ENCODE results near the gene PAX5. TPM values are rescaled to one million over a fixed set of nuclear protein-coding genes. Genes with fewer than 3 reads are reported as not detected.

PAX5 gene
- total RNA-seq, 1 experiment from 2014 or later = 0.39 TPM

GRCh38 chr9:36959681-36960574, 74.1 kb downstream of the PAX5 start:
- Mint-ChIP-seq H3K4me1 (peaks cover 20 to 23% of the 10 kb centered on the region in 2 experiments), H3K36me3 (ENCODE audit: insufficient read depth in 1 of 3, low read depth in 3 of 3) (no peaks in the 10 kb centered on the region), H3K27me3 (ENCODE audit: low read depth) (peaks cover 12% of the 10 kb centered on the region), H3K9me3 (no peaks in the 10 kb centered on the region; a peak in 1 of 5 replicates), H3K27ac (no peak overlapping the region), H3K4me3 (no peak overlapping the region)
- Histone ChIP-seq H2BK5ac (ENCODE audit: insufficient read length, low read length) (no peak overlapping the region), H4K8ac (replicated peaks; ENCODE audit: insufficient read length, low read depth, low read length) (no peak overlapping the region), H3K4me1 (ENCODE audit: insufficient read depth, low read length) (peaks cover 3% of the 10 kb centered on the region; the same call in 1 of the 2 replicates), H3K79me1 (ENCODE audit: insufficient read depth, low read depth, low read length, poor library complexity, severe bottlenecking) (no peaks in the 10 kb centered on the region), H2BK12ac (ENCODE audit: insufficient read length, low read depth, low read length) (no peak overlapping the region), H2BK20ac (ENCODE audit: low read depth, low read length, poor library complexity, severe bottlenecking) (no peak overlapping the region), H3K27ac (ENCODE audit: insufficient read length, low read depth, low read length) (no peak overlapping the region), H3K79me2 (ENCODE audit: insufficient read depth, low read length) (no peaks in the 10 kb centered on the region), H4K5ac (ENCODE audit: insufficient read length, low read depth, low read length) (no peak overlapping the region), H2AK5ac (ENCODE audit: insufficient read length, low read length) (no peak overlapping the region), H2BK120ac (ENCODE audit: low read depth, low read length, poor library complexity, severe bottlenecking) (no peak overlapping the region), H4K20me1 (ENCODE audit: control insufficient read depth, insufficient read depth, insufficient read length) (no peaks in the 10 kb centered on the region), H3K56ac (ENCODE audit: insufficient read length, low read depth, low read length) (no peak overlapping the region), H3K4me2 (ENCODE audit: insufficient read depth, insufficient read length, low read length) (no peak overlapping the region), H3K9me3 (ENCODE audit: control insufficient read depth, low read depth, low read length) (no peaks in the 10 kb centered on the region), H2BK15ac (ENCODE audit: low read depth, low read length) (no peak overlapping the region), H3K18ac (ENCODE audit: insufficient read length, low read depth, low read length) (no peak overlapping the region), H4K91ac (ENCODE audit: insufficient read length, low read depth, low read length) (no peak overlapping the region), H3K27me3 (ENCODE audit: insufficient read depth, low read length) (no peaks in the 10 kb centered on the region), H3K9ac (ENCODE audit: extremely low read depth, insufficient read length, low read length) (no peak overlapping the region), H3K23ac (ENCODE audit: insufficient read length, low read depth, low read length) (no peak overlapping the region), H3K4ac (ENCODE audit: low read depth, low read length) (no peak overlapping the region), H3K23me2 (ENCODE audit: insufficient read length, low read depth, low read length, poor library complexity, severe bottlenecking) (no peaks in the 10 kb centered on the region), H3T11ph (ENCODE audit: low read length) (no peak overlapping the region), H3K14ac (ENCODE audit: insufficient read depth, low read length) (no peak overlapping the region; the same call in 1 of the 2 replicates), H2AFZ (ENCODE audit: low read length) (no peak overlapping the region)
- no peak for TF ChIP-seq CTCF (conservative IDR thresholded peaks at IDR 0.05)
- DNase-seq = peak; percentile 13
- no CpG with 5 or more reads among the region's 12 CpGs for WGBS (ENCODE audit: extremely low coverage, insufficient read length, low lambda C conversion rate)
